ENCODE results near the gene MIDN.

DNA sequence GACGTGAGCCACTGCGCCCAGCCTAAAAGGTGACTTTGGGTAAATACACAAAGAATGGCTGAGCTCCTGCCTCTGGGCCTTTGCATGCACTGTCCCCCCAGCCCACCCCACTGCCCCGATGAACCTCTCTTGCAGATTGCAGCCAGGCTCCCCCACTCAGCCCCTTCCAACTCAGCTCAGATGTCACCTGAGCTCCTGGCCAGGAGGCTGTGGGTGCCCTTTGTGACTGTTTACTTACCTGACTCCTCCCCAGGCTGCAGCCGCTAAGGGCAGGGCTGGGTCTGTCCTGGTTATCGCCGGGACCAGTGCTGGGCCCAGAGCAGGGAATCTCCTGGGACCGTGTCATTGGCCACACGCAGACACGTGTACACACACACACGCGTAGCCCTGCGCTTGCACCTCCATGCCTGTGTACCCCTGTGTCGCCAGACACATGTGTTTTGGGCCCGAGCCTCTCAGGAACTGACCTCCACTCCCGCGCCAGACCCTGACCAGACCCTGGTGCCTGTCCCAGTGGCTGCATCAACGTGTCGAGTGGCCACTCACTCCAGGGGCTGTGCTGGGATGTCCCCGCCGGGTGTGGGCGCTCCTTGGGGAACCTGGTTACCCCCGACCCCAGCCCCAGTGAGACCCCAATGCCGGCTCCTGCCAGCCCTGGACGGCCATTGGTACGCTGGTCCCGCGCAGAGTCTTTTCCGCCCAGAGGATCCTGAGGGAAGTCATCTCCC, 56.0 kb downstream of the MIDN start:
- TF ChIP-seq, protein P1, sequence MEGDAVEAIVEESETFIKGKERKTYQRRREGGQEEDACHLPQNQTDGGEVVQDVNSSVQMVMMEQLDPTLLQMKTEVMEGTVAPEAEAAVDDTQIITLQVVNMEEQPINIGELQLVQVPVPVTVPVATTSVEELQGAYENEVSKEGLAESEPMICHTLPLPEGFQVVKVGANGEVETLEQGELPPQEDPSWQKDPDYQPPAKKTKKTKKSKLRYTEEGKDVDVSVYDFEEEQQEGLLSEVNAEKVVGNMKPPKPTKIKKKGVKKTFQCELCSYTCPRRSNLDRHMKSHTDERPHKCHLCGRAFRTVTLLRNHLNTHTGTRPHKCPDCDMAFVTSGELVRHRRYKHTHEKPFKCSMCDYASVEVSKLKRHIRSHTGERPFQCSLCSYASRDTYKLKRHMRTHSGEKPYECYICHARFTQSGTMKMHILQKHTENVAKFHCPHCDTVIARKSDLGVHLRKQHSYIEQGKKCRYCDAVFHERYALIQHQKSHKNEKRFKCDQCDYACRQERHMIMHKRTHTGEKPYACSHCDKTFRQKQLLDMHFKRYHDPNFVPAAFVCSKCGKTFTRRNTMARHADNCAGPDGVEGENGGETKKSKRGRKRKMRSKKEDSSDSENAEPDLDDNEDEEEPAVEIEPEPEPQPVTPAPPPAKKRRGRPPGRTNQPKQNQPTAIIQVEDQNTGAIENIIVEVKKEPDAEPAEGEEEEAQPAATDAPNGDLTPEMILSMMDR (IDR thresholded peaks at IDR 0.05; ENCODE audit: low read length), result no peak
- TF ChIP-seq EZH2phosphoT487 (IDR thresholded peaks at IDR 0.05; ENCODE audit: low read length), result no peak
- peak; percentile 45 for TF ChIP-seq EZH2 (optimal IDR thresholded peaks at IDR 0.05; ENCODE audit: low read depth, low read length)

Measured in MM.1S (cell line).